ENCODE data around the gene MMP13. TPM values are rescaled to one million over a fixed set of nuclear protein-coding genes. Genes with fewer than 3 reads are reported as not detected.
"Not testable (repeated sequence)": the region's sequence is repeated elsewhere in the genome, so short reads cannot be mapped to it uniquely, and the experiment has no call there.

MMP13 gene
- polyA plus RNA-seq, 1 experiment: not detected

GRCh38 chr11:102912482-102912830, 43.1 kb downstream of the MMP13 start:
- TF ChIP-seq CTCF (IDR thresholded peaks at IDR 0.05; ENCODE audit: low read depth, low read length): no peak
- Histone ChIP-seq H3K27me3 (ENCODE audit: control insufficient read depth, insufficient read depth, low read length) (no peaks in the 10 kb centered on the region), H3K9me3 (ENCODE audit: control insufficient read depth, insufficient read depth, low read length) (no peaks in the 10 kb centered on the region), H3K27ac (ENCODE audit: low read depth, low read length) (no peak overlapping the region), H3K4me3 (ENCODE audit: low read depth, low read length) (no peak overlapping the region)
- CTCF ChIA-PET: interaction anchor here (0.5 to 4.1 kb wide), 4 partner anchors 29 to 604 kb away, joined by 4 to 62 read pairs (median 4); no protein-coding TSS in a partner anchor
- DNase-seq (ENCODE audit: low read depth, low spot score): no peak
- POLR2A ChIA-PET: no interaction called here

GRCh38 chr11:102911758-102912481, 43.6 kb downstream of the MMP13 start:
- no peak for DNase-seq (ENCODE audit: low read depth, low spot score)
- no peaks in the 10 kb centered on the region for H3K27me3 ChIP-seq (ENCODE audit: control insufficient read depth, insufficient read depth, low read length)
- no peaks in the 10 kb centered on the region for H3K9me3 ChIP-seq (ENCODE audit: control insufficient read depth, insufficient read depth, low read length)
- no peak for TF ChIP-seq CTCF (IDR thresholded peaks at IDR 0.05; ENCODE audit: low read depth, low read length)
- CTCF ChIA-PET: interaction anchor here (0.5 to 4.1 kb wide), 5 partner anchors 19 to 603 kb away, joined by 3 to 62 read pairs (median 5); no protein-coding TSS in a partner anchor
- POLR2A ChIA-PET: no interaction called here
- no peak overlapping the region for H3K4me3 ChIP-seq (ENCODE audit: low read depth, low read length)
- H3K27ac ChIP-seq (ENCODE audit: low read depth, low read length): no peak overlapping the region

- H3K4me3 ChIP-seq (ENCODE audit: low read depth, low read length); H3K27me3 ChIP-seq (ENCODE audit: control insufficient read depth, insufficient read depth, low read length); H3K9me3 ChIP-seq (ENCODE audit: control insufficient read depth, insufficient read depth, low read length); CTCF ChIA-PET; POLR2A ChIA-PET; H3K27ac ChIP-seq (ENCODE audit: low read depth, low read length); DNase-seq (ENCODE audit: low read depth, low spot score): not testable (repeated sequence)
Measured at GRCh38 chr11:102905848-102906247, 49.7 kb downstream of the MMP13 start.

GRCh38 chr11:102903895-102904294, 51.6 kb downstream of the MMP13 start:
- POLR2A ChIA-PET; DNase-seq (ENCODE audit: low read depth, low spot score); CTCF ChIA-PET; H3K4me3 ChIP-seq (ENCODE audit: low read depth, low read length); H3K27ac ChIP-seq (ENCODE audit: low read depth, low read length); H3K27me3 ChIP-seq (ENCODE audit: control insufficient read depth, insufficient read depth, low read length); H3K9me3 ChIP-seq (ENCODE audit: control insufficient read depth, insufficient read depth, low read length): not testable (repeated sequence)

- Histone ChIP-seq H3K27ac (ENCODE audit: low read depth, low read length) (no peak overlapping the region), H3K9me3 (ENCODE audit: control insufficient read depth, insufficient read depth, low read length) (no peaks in the 10 kb centered on the region), H3K4me3 (ENCODE audit: low read depth, low read length) (no peak overlapping the region), H3K27me3 (ENCODE audit: control insufficient read depth, insufficient read depth, low read length) (no peaks in the 10 kb centered on the region)
- ChIA-PET CTCF (no interaction called here), POLR2A (no interaction called here)
- DNase-seq (ENCODE audit: low read depth, low spot score): no peak
- no peak for TF ChIP-seq CTCF (IDR thresholded peaks at IDR 0.05; ENCODE audit: low read depth, low read length)
Measured at GRCh38 chr11:102900346-102900745, 55.2 kb downstream of the MMP13 start.

Small RNA genes lying within 50 kb of the gene (small RNA-seq; reads per million reads assigned to genes)
- gene RNU7-159P (ENCODE audit: insufficient read length, low read depth): not detected

Other genes with a start within 250 kb of the MMP13 start
- gene MMP27, start 250.0 kb downstream of the MMP13 start, polyA plus RNA-seq (2011; rRNA removed): not detected in 2 replicates
- 0.04 TPM in 1 of 2 replicates, not detected in the other for gene MMP8, start 230.8 kb downstream of the MMP13 start, polyA plus RNA-seq (2011; rRNA removed)
- 0.87 and 0.97 TPM in 2 replicates for gene MMP10, start 175.1 kb downstream of the MMP13 start, polyA plus RNA-seq (2011; rRNA removed)
- gene MMP1, start 157.6 kb downstream of the MMP13 start, polyA plus RNA-seq (2011; rRNA removed): 33.8 and 41.2 TPM in 2 replicates
- 1.2 and 2.1 TPM in 2 replicates for gene MMP3, start 112.1 kb downstream of the MMP13 start, polyA plus RNA-seq (2011; rRNA removed)
- not detected in 2 replicates for gene MMP12, start 80.8 kb downstream of the MMP13 start, polyA plus RNA-seq (2011; rRNA removed)
- 53.1 and 62.3 TPM in 2 replicates for gene DCUN1D5, start 136.4 kb upstream of the MMP13 start, polyA plus RNA-seq (2011; rRNA removed)
- 20.6 and 25.3 TPM in 2 replicates for gene DYNC2H1, start 153.7 kb upstream of the MMP13 start, polyA plus RNA-seq (2011; rRNA removed)